GM21576 (cell line): Measurements from ENCODE around the gene DPT.

Source experiments
- ATAC-seq: cut with Tn5 transposase; IDR thresholded peaks from one replicate; pipeline ENCODE4 v1.9.1; 2021; ENCODE audit warnings: mild to moderate bottlenecking, moderate library complexity; ENCODE audit not compliant: unreplicated experiment

DPT gene

DNA sequence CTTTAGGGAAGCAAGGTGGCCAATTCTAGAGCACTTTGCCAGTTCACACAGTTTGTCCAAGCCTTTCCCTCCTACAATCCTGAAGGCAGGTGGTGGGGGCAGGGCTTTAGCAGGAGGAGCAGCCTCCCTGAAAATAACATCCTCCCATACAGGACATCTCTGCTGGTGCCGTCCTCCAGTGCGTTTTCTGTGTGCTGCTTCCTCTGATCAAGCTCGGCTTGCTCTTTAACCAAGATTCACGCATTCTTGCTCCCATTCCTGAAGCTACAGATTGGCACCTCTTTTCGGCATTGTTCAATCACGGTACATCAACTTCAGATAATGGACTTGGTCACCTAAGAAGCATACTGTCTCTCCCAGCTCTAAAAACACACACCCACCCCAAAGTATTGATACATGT lies 7.5 kb upstream of the DPT start:
- ATAC-seq = no peak

DNA sequence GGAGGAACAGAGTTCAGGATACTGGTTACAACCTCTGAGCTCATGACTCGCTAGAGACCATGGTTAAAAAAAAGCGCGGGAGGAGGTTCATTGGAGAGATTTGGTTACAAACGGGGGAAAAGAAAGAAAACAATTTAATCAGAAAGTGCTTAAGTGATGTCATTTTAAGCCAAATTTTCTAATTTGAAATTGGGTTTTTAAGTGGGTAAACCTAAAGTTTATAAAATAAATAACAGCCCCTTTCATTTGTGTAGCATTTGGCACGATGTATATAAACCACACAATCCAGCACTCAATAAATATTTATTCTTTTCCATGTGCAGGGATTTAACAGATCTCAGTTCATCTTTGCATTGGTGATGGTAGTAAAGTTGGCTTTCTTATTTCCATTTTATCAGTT lies 7.0 kb upstream of the DPT start:
- ATAC-seq = no peak

DNA sequence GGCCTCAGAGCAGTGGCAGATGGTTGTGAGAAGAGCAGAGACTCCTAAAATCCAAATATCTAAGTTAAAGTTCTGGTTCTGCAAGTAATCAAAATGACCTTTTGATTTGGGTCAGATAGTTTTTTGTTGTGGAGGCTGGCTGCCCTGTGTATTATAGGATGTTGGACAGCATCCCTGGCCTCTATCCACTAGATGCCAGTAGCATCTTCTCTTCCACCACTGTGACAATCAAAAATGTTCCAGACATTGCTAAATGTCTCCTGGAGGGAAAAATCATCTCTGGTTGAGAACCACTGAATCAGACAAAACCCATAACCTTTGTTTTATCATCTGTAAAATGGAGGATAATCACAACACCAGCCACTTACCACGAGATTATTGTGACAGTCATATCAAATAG lies 5.9 kb upstream of the DPT start:
- ATAC-seq = no peak

DNA sequence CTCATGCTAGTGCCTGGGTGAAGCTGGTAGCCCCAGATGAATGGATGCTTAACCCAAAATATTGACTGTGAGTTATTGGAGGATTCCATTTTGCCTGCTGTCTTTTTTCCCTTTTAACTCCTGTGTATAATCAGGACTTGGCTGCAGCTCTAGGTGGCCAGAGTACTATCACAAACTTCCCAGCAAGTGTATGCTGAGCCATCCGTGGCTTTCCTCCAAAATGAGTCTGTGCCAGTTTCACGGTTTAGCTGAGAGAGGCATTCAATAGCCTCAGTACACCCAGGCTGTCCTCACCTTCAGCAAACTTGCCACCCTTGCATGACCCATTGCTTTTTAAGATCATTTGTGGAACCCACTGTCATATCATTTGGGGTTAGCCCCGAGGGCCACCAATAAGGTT lies 5.3 kb upstream of the DPT start:
- no peak for ATAC-seq

DNA sequence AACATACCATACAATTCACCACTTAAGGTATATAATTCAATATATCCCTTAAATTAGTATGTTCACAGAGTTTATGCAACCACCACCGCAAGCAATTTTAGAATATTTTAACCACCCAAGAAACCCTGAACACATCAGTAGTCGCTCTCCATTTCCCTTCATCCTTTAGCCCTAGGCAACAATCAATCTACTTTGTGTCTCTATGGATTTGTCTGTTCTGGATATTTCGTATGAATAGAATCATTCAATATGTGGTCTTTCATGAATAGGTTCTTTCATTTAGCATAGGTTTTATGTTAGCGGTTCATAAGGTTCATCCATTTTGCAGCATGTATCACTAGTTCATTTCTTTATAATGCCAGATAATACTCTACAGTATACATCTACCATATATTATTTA lies 4.2 kb upstream of the DPT start:
- ATAC-seq = no peak

DNA sequence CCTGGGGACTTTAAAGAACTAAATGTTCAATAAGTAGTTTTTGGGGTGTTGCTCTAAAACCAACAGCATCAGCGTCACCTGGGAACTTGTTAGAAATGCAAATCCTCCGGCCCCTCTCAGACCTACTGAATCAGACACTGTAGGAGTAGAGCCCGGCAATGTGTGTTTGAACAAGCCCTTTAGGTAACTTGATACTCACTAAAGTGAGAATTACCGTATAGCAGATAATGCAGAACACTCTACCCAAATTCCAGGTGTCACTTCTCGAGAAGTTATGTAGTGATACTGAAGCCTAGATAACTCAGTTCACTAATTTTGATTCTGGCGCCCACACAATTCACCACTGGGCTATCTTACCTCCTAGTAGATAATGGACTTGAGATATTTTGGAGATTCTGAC lies 3.7 kb upstream of the DPT start:
- ATAC-seq = no peak

DNA sequence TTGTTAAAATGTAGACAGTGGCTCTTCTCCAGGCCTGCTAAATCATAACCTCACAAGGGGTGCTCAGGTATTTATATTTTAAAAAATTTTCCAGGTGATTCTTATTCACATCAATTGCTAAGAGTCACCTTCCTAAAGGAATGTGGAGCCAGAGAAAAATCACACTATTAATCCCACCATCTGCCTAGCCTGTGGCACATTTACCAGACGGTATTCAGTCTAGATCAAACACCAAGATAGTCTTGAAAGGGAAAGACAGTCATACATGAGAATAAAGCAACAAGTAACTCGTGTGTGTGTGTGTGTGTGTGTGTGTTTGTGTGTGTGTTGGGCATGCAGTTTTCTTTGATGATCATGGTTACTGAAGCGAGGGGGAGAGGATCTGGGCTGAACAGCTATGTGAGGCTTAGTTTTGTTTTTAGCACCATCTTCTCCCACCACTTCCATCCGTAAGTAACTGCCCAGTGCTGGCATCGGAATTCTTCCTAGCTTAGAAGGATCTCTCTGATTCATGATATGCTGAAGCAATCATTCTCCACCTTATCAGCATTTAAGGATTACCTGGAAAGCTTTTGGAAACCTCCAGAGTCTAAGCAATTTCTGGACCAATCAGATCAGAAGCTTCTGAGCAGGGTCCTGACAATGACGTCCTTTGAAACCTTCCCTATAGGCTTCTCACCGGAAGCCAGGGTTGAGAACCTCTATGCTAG lies 2.4 kb upstream of the DPT start:
- ATAC-seq = no peak

DNA sequence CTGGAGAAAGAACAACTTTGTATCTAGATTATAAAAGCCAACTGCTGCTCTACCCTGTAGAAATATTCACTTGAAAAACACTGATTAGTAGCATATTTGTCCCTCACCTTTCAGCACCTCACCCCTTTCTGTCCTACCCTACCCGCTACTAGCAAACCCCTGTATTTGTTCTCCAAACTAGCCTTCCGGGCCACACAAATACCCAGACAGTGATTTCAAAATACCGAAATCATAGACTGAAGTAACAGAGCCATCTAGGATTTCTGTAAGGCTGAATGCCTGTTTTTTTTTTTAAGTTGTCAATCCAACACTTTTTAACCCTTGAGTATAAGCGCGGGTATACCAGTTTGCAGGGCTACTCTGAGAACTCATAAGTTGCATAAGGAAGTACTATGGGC lies 398 bp upstream of the DPT start:
- ATAC-seq = no peak

DNA sequence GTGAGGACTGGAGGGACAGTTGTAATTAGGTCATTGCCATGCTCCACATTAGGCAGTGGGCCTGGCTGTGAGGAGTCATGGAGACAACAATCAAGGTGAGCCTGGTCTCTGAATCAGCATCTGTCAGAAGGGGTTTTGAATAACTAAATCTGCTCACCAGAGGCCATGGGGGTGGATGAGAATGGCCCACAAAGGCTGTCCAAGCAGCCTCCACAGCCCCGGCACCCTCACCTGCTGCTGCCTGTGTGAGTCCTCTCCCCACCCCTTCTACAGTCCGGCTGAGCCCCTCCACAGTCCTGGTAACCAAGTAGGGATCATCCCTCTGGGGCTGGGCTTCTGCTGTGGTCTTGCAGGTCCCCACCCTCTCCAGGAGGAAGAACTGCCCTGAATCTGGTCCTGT lies 2.3 kb downstream of the DPT start:
- no peak for ATAC-seq

DNA sequence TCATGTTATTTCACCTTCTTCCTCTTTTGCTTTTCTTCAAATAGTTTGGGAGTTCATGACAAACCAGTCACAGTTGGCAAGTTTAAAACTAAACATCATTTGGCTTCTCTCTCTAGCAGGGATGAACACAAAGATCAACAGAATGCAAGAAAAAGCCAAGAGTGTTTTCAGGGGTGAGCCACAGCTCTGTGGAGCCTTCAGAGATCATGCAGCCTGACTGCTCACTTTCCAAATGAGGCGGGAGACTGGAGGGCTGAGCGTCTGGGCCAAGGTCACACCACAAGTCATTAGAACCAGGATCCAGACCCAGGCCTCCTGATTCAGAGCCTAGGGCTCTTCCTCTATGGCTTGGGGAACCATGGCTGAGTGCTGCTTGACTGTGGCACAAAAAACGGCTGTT lies 2.7 kb downstream of the DPT start:
- no peak for ATAC-seq

DNA sequence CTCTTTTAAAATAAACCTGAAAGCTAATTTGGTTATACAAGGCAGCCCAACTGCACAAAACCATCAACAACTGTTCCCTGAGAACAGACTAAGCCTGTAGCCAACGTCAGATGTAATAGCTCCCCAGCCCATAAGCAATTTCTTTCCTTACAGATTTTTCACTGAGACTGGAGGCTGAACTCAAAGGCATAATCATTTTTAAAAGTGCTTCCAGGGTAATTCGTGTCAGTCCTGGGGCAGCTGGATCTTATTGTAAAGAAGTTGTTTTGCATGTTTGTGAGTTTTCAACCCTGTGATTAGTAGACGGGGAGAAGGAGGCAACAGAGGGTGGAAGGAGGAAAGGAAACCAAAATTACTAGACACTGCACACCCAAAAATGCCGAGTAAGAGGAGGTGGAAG lies 3.2 kb downstream of the DPT start:
- no peak for ATAC-seq

DNA sequence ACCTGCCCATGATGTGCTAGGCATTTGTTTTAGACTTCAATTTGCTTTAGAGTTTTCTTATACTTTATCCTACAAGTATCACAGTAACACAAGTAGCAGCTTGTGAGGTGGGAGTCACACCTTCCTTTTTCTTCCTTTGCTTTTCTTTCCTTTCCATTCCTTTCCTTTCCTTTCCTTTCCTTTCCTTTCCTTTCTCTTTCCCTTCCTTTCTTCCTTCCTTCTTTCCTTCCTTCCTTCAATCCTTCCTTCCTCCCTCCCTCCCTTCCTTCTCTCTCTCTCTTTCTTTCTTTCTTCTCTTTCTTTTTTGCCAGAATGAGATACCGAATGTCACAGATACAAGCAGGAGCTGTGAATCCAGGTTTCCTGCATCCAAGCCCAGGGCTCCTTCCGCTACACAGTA lies 3.9 kb downstream of the DPT start:
- ATAC-seq = no peak

DNA sequence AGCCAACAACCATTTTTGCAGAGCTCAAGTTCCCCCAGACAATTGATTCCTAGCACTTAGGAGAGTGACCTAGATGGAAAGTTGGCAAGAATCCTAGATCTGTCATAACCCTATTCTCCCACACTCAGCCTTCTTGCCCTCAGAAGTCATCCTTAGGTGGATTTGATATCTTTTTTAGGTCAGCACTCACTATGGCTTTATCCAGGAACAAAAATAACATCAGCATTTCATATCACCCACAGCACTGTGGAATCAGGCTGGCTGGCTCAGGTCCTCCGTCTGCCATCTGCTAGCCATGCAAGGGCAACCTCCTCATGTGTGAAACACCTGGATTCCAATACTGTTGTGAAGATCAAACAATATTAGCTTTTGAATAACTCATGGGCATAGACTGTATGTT lies 6.0 kb downstream of the DPT start:
- no peak for ATAC-seq

DNA sequence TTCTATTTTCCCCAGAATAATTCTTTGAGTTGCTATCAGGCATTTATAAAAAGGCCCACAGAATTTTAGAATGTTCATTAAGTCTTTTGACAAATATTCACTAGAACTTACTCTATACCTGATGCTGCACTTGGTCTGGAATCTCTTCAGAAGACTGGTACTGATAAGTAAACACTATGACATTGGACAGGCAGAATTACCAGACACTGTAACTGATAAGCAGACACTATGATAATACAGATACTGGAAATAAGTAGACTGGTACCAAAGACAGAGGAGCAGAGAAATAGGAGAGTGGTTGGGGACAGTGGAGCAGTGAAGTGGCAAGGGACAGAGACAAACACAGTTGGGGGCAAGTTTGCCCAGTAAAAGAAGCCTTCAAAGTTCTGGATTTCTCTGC lies 8.2 kb downstream of the DPT start:
- no peak for ATAC-seq

DNA sequence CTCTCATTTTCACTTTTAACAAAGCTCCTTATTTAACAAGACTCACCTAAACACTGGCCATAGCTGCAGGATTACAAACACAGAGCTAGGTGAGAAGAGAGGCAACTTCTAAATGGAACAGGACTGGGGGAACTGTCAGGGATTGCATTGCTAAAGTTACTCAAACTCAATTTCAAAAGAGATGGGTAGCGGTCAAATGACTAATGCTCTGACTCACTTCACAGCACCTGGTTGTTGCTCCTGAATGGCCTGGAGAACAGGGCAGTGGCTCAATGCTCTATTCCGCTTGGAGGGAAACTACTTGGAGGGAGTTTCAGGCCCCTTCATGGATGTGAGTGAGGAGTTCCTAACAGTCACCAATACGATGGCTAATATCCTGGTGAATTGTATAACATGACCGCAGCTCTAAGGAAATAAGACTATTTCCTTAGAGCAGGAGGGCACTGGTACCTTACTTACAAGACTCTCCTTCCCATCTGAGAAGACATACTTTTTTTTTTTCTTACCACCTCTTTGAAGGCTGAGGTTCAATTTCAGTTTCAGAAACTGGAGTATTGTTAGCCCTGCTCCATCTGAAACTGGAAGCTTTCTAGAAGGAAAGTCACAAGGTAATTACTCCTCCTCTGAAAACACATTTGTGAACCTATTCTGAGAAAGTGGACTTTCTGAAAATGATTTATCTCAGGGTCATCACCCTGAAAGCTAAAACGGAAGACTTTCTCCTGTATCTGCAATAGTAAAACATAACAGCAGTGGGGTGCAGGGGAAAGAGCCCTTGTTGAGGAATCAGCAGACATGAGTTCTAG lies 9.5 kb downstream of the DPT start:
- ATAC-seq = peak; percentile 73

DNA sequence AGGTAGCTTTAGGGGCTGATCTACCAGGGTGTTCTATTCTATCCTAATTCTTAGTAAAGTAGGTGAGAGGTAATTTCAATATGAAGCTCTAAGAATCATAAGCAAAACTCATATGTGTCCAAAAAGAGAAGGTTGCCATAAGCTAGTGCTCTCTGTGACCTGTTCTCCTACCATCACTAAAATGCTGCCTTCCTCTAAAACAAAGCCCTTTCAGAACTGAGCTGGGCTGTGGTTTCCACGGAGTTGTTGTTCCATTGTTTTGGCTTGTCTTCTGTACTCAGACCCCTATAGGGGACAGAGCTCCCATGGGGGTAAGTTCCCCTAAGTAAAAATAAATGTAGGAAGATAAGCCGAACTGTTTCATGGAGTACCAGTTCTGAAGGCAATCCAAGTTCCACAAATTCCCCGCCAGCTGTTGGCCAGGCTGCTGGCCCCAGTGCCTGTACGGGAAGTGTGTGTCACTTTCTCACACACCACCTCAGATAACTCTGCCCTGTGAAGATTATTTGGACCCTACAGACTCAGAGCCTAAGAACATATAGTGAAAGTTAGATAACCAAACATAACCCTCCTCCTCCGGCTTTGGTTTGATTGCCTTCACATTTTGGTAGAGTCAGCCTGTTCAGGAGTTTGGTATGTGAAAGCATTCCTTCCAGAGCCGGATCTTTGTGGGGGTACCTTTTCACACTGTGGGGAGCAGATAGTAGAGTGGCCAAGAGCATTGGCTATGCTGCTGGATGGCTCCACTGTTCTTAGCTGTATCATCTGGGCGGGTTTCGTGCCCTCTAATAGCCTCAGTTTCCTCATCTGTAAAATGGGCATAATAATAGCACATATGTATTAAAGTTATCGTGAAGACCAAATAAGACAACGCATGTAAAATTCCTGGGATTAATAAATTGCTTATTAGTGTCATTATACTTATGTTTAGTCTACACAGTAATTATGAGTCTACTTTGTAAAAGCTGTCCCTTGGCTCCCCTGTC lies 10.8 kb downstream of the DPT start:
- no peak for ATAC-seq

DNA sequence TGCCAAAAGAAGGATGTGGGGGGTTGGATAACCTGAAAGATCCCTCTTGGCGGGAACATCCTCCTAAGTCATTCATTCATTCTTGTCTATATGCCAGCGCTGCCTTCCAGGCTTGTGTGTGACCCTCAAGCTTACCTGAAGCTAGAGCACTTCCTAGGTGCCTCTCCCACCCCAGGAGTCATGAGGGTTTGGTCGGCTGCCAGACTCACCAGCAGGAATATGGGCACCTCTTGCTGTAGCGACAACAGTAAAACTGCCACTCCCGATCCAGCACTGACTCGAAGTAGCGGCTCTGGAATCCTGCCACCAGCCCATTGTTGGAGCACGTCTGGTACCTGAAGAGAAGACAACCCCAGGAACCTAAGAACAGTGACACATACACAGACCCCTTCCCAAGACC lies 15.0 kb downstream of the DPT start:
- no peak for ATAC-seq

DNA sequence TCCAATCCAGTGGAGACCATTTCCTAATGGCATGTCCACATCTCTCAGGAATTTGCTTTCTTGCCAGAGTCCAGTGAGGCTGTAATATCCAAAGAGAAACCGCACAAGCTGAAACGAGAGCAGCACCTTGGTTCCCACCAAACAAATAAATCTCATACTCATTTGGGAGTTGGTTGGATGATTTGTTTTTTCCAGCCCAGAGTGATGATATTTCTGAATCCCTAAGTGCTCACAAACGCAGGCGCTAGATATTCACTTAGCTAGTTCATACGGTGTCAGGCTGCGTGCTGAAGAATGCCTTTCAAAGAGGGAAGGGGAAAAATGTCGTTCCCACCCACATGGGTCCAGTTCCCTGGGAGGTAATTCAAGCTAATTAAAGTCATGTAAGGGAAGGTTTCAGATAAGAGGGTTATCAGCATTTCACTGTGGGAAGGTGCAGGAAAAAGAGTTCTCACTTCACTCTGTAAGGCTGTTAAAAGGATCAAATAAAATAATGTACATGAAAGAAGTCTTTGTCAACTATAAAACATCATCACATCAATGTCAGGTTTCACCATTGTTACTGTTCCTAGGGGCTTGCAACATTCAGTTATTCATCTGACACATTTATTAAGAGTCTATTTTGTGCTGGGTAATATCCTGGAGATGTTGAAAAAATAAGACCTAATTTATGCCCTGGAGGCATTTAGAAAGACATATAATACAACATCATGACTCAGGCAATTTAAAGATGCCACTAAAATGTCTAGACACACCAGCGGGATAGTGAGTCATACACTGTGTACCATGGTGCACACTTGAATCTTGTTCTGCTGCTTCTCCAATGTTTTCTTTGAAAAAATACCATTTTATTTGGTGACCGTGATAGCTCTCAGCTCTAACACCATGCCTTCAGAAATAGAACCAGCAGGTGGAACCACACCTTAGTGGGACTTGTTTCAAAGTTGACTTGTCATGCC lies 19.3 kb downstream of the DPT start:
- ATAC-seq = no peak

DNA sequence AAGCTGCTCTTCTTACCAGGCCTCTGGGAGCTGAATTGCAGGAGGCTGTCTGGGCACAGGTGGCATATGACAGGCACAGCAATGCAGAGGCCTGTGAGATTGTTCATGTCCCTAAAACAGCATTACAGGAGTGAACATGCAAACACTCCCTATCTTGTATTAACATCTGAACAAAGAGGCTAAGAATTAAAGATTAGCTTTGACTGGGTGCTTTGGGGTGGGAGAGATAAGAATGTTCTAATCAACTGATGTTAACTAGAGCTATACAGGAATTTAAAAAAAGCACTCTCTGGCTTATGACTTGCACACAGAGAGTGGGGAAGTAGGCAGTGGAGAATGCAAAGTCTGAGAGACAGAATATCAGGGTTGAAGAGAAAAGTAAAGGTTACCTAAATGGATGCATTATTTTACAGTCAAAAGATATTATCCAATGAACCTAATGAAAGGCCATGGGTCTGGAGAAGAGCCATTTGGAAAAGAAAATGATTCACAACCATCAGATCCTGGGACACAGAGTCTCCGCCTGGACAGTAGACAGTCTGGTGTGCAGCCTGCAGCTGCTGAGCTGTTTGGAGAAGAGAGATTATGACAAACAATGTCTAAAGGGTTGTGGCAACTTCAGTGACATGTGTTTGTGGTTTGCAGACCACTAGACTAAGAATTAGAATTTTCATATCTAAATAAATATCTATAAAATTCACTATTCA lies 20.2 kb downstream of the DPT start:
- no peak for ATAC-seq
